Measurements from ENCODE around the gene SDHA. TPM values are rescaled to one million over a fixed set of nuclear protein-coding genes. Genes with fewer than 3 reads are reported as not detected.

SDHA gene
- total and polyA plus RNA-seq, 10 of the 15 experiments (the other 5 are each of a cell fraction or from before 2014, with no cell fraction given) = 63.3 to 205 (median 104) TPM

GRCh38 chr5:199197-199949, 18.7 kb upstream of the SDHA start (continued):
- TF ChIP-seq BCL11A (IDR thresholded peaks at IDR 0.05; ENCODE audit: low read depth, low read length) = no peak
- TF ChIP-seq HDGF (IDR thresholded peaks at IDR 0.05) = no peak

- intact Hi-C loops (cut with micrococcal nuclease; ENCODE audit: unreplicated experiment) (no loop called here), in situ Hi-C loops (cut with MboI) (no loop called here)
- H3K27me3 ChIP-seq (replicated peaks in 1 of 2; ENCODE audit: control insufficient read depth in 2 of 2, insufficient read depth in 2 of 2, low read length in 1 of 2) = no peaks in the 10 kb centered on the region
- TF ChIP-seq ATF3 (IDR thresholded peaks at IDR 0.05; ENCODE audit: borderline replicate concordance, extremely low read depth, low read depth, low read length) = no peak
- TF ChIP-seq CBFB (IDR thresholded peaks at IDR 0.05; ENCODE audit: low read depth) = no peak
- TF ChIP-seq HDAC6 (IDR thresholded peaks at IDR 0.05; ENCODE audit: unreplicated experiment) = no peak
- no peak for TF ChIP-seq RELA (IDR thresholded peaks at IDR 0.05; ENCODE audit: borderline replicate concordance, partially characterized antibody)
- no peak for TF ChIP-seq STAT1 (conservative IDR thresholded peaks at IDR 0.05)
- TF ChIP-seq PAX5 (IDR thresholded peaks at IDR 0.05; ENCODE audit: borderline replicate concordance, low read depth, low read length) = no peak
- no peaks in the 10 kb centered on the region for H3K4me1 ChIP-seq (ENCODE audit: control insufficient read depth, insufficient read depth, low read length)
- FAIRE-seq (no peak), ATAC-seq (no peak), DNase-seq (ENCODE audit: low read depth, low spot score) (no peak)
- BruUV-seq (replicated peaks) = no TSS peak
- H3K4me3 ChIP-seq = no peak overlapping the region
- WGBS (ENCODE audit: insufficient coverage, insufficient replicate concordance, low lambda C conversion rate, missing lambda C conversion rate) = 89% methylated on average over 23 of the region's 23 CpGs
- peaks cover 6 to 8% of the 10 kb centered on the region in 2 experiments; a peak in 3 of 4 replicates for H3K36me3 ChIP-seq (ENCODE audit: control insufficient read depth in 2 of 2, insufficient read depth in 2 of 2, low read length in 1 of 2)
- H3K4me2 ChIP-seq (ENCODE audit: control insufficient read depth, insufficient read depth) = no peak overlapping the region
- no peak overlapping the region for H3K9ac ChIP-seq (ENCODE audit: control insufficient read depth, insufficient read depth, low read length)
- ChIA-PET SMC1A (ENCODE audit: uncharacterized antibody, unreplicated experiment) (no interaction called here), CTCF (no interaction called here), POLR2A (interaction anchor here (0.8 kb wide), 1 partner anchor 18 kb away, joined by 3 read pairs; the partner anchor contains the start of genes CCDC127 and SDHA), RAD21 (ENCODE audit: unreplicated experiment) (no interaction called here)
- H3K9me3 ChIP-seq (replicated peaks; ENCODE audit: control insufficient read depth, insufficient read depth, low read length) = no peaks in the 10 kb centered on the region
- no peak overlapping the region for H2AFZ ChIP-seq (ENCODE audit: control insufficient read depth, low read depth, low read length)
- no peak overlapping the region for H3K27ac ChIP-seq (ENCODE audit: control insufficient read depth, insufficient read depth)
- no peaks in the 10 kb centered on the region; the same call in 1 of the 2 replicates for H4K20me1 ChIP-seq (ENCODE audit: control insufficient read depth, insufficient read depth)
- no peaks in the 10 kb centered on the region for H3K79me2 ChIP-seq (ENCODE audit: control insufficient read depth, insufficient read depth, low read length)
These were observed 18.0 kb upstream of the SDHA start for GRCh38 chr5:199950-200645.

All from GM12878 (cell line).